Mesendoderm (in vitro differentiated cells): Measurements from ENCODE around the gene WDR64.
"Not testable (repeated sequence)": the region's sequence is repeated elsewhere in the genome, so short reads cannot be mapped to it uniquely, and the experiment has no call there.

ENCODE experiments used
- DNase-seq: peaks from one replicate; pipeline ENCODE4 v3.0.0; 2013
- H2AK5ac ChIP-seq: 2 replicates; pipeline ENCODE4 v1.6.1; 2013; ENCODE audit warnings: low read length, inconsistent platforms
- H2BK120ac ChIP-seq: 2 replicates; pipeline ENCODE4 v1.6.1; 2013; ENCODE audit warnings: low read depth, mild to moderate bottlenecking, low read length, moderate library complexity, mixed read lengths
- H2BK15ac ChIP-seq: replicated peaks from 2 replicates; pipeline ENCODE4 v1.6.1; 2013; ENCODE audit warnings: low read depth, mild to moderate bottlenecking, moderate library complexity
- H2BK5ac ChIP-seq: 2 replicates; pipeline ENCODE4 v1.6.1; 2013; ENCODE audit warnings: low read length, inconsistent platforms
- H3K18ac ChIP-seq: 2 replicates; pipeline ENCODE4 v1.6.1; 2013; ENCODE audit warnings: mild to moderate bottlenecking, low read length, mixed read lengths
- H3K23ac ChIP-seq: one replicate; pipeline ENCODE4 v1.6.1; 2013; ENCODE audit warnings: low read length
- H3K27ac ChIP-seq: 2 replicates; pipeline ENCODE4 v1.5.1; 2013; ENCODE audit warnings: low read depth, mild to moderate bottlenecking, inconsistent platforms, low read length, moderate library complexity
- H3K27me3 ChIP-seq: 2 replicates; pipeline ENCODE4 v1.6.1; 2013; ENCODE audit warnings: low read length, control low read depth, mild to moderate bottlenecking, inconsistent platforms; ENCODE audit not compliant: insufficient read depth, poor library complexity
- H3K36me3 ChIP-seq: 2 replicates; pipeline ENCODE4 v1.6.1; 2013; ENCODE audit warnings: low read length, inconsistent platforms; ENCODE audit not compliant: control insufficient read depth, insufficient read depth
- H3K4ac ChIP-seq: one replicate; pipeline ENCODE4 v1.6.1; 2013; ENCODE audit warnings: low read depth, mild to moderate bottlenecking, low read length, moderate library complexity
- H3K4me1 ChIP-seq: 2 replicates; pipeline ENCODE4 v1.6.1; 2013; ENCODE audit warnings: low read depth, low read length, inconsistent platforms; ENCODE audit not compliant: control insufficient read depth
- H3K4me2 ChIP-seq: 2 replicates; pipeline ENCODE4 v1.6.1; 2013; ENCODE audit warnings: low read length
- H3K4me3 ChIP-seq: 2 replicates; pipeline ENCODE4 v1.5.1; 2013; ENCODE audit warnings: mild to moderate bottlenecking, low read length
- H3K56ac ChIP-seq: one replicate; pipeline ENCODE4 v1.6.1; 2013; ENCODE audit warnings: low read length
- H3K79me1 ChIP-seq: 2 replicates; pipeline ENCODE4 v1.6.1; 2013; ENCODE audit warnings: low read length, inconsistent platforms
- H3K79me2 ChIP-seq: 2 replicates; pipeline ENCODE4 v1.6.1; 2013; ENCODE audit warnings: mild to moderate bottlenecking, low read length; ENCODE audit not compliant: control insufficient read depth, insufficient read depth
- H3K9ac ChIP-seq: 2 replicates; pipeline ENCODE4 v1.6.1; 2013; ENCODE audit warnings: low read length, inconsistent platforms
- H4K5ac ChIP-seq: one replicate; pipeline ENCODE4 v1.6.1; 2013; ENCODE audit warnings: low read length
- H4K8ac ChIP-seq: one replicate; pipeline ENCODE4 v1.6.1; 2013; ENCODE audit warnings: low read depth, mild to moderate bottlenecking, control low read depth, low read length, moderate library complexity
- WGBS: extraction: QIAGEN DNeasy Blood & Tissue Kit; methylation state at CpG from one replicate; pipeline ENCODE4 v1.1.7; 2013; ENCODE audit warnings: low lambda C conversion rate, missing lambda C conversion rate; ENCODE audit not compliant: insufficient coverage; ENCODE audit errors: extremely low coverage; 5-methylcytosine and 5-hydroxymethylcytosine counted together

The WDR64 gene

GRCh38 chr1:241733899-241734298, 81.8 kb downstream of the WDR64 start:
- Histone ChIP-seq H2BK5ac (no peak overlapping the region), H4K5ac (no peak overlapping the region), H3K36me3 (no peaks in the 10 kb centered on the region), H3K56ac (no peak overlapping the region), H3K9ac (no peak overlapping the region), H3K4me2 (no peak overlapping the region), H4K8ac (no peak overlapping the region), H3K79me1 (no peaks in the 10 kb centered on the region), H3K18ac (no peak overlapping the region), H2AK5ac (no peak overlapping the region), H3K4me3 (no peak overlapping the region), H3K23ac (no peak overlapping the region), H2BK15ac (no peak overlapping the region), H3K27ac (no peak overlapping the region), H3K79me2 (no peaks in the 10 kb centered on the region), H3K27me3 (no peaks in the 10 kb centered on the region), H3K4ac (no peak overlapping the region), H3K4me1 (no peaks in the 10 kb centered on the region), H2BK120ac (no peak overlapping the region)
- WGBS = no CpG with 5 or more reads among the region's 2 CpGs
- DNase-seq = peak; percentile 48

DNA sequence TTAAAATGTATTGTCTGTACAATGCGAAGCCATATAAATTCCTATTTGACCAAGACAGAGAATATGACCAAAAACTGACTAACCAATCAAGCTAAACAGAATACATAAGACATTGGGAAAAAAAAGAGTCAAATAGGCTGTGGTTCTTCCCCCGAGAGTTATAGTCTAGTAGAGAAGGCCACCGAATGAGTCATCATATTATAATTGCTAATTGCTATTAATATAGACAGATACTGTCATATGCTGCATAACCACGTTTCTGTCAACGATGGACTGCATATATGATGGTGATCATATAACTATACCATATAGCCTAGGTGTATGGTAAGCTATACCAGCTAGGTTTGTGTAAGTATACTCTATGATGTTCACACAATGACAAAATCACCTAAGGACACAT, 82.5 kb downstream of the WDR64 start:
- Histone ChIP-seq H3K18ac (no peak overlapping the region), H4K5ac (no peak overlapping the region), H4K8ac (no peak overlapping the region), H3K27ac (no peak overlapping the region), H3K4me2 (no peak overlapping the region), H2BK15ac (no peak overlapping the region), H2BK5ac (no peak overlapping the region), H3K9ac (no peak overlapping the region), H3K36me3 (no peaks in the 10 kb centered on the region), H3K27me3 (no peaks in the 10 kb centered on the region), H3K4me1 (no peaks in the 10 kb centered on the region), H3K4me3 (no peak overlapping the region), H3K79me2 (no peaks in the 10 kb centered on the region), H3K23ac (no peak overlapping the region), H2AK5ac (no peak overlapping the region), H3K56ac (no peak overlapping the region), H3K4ac (no peak overlapping the region), H3K79me1 (no peaks in the 10 kb centered on the region), H2BK120ac (no peak overlapping the region)
- DNase-seq = no peak
- no CpG with 5 or more reads among the region's 5 CpGs for WGBS

DNA sequence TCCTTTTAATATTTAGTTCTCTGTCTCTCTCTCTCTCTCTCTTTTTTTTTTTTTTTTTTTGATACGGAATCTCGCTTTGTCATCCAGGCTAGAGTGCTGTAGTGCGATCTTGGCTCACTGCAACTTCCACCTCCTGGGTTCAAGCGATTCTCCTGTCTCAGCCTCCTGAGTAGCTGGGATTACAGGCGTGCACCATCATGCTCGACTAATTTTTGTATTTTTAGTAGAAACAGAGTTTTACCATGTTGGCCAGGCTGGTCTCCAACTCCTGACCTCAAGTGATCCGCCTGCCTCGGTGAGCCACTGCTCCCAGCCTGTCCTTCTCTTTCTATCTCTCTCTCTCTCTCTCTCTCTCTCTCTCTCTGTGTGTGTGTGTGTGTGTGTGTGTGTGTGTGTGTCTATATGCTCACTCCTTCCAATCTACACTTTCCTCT, 83.4 kb downstream of the WDR64 start:
- no CpG with 5 or more reads among the region's 8 CpGs for WGBS
- not testable (repeated sequence) for H2AK5ac ChIP-seq

GRCh38 chr1:241736387-241736786, 84.3 kb downstream of the WDR64 start:
- Histone ChIP-seq H3K4me2 (no peak overlapping the region), H3K4me1 (no peaks in the 10 kb centered on the region), H3K27me3 (no peaks in the 10 kb centered on the region), H2BK5ac (no peak overlapping the region), H3K79me1 (no peaks in the 10 kb centered on the region), H3K56ac (no peak overlapping the region), H2BK15ac (no peak overlapping the region), H3K4me3 (no peak overlapping the region), H3K9ac (no peak overlapping the region), H2AK5ac (no peak overlapping the region), H3K36me3 (no peaks in the 10 kb centered on the region), H3K18ac (no peak overlapping the region), H4K8ac (no peak overlapping the region), H3K79me2 (no peaks in the 10 kb centered on the region), H4K5ac (no peak overlapping the region), H3K23ac (no peak overlapping the region), H3K27ac (no peak overlapping the region), H3K4ac (no peak overlapping the region), H2BK120ac (no peak overlapping the region)
- no CpG with 5 or more reads among the region's 3 CpGs for WGBS
- DNase-seq = no peak

More for the DNA sequence above, 83.4 kb downstream of the WDR64 start:
- not testable (repeated sequence) for H3K79me2 ChIP-seq, H4K8ac ChIP-seq, H2BK15ac ChIP-seq, H2BK5ac ChIP-seq, H3K36me3 ChIP-seq, H3K18ac ChIP-seq, H2BK120ac ChIP-seq, H3K56ac ChIP-seq, H3K4me3 ChIP-seq, H4K5ac ChIP-seq, H3K9ac ChIP-seq, H3K23ac ChIP-seq, H3K4ac ChIP-seq, H3K4me1 ChIP-seq, H3K79me1 ChIP-seq, H3K27me3 ChIP-seq, H3K27ac ChIP-seq, DNase-seq, H3K4me2 ChIP-seq

GRCh38 chr1:241738284-241739078, 86.4 kb downstream of the WDR64 start:
- Histone ChIP-seq H3K4me1 (no peaks in the 10 kb centered on the region), H3K27ac (no peak overlapping the region)
- WGBS = no CpG with 5 or more reads among the region's 8 CpGs

GRCh38 chr1:241742084-241742483, 90.0 kb downstream of the WDR64 start:
- no CpG with 5 or more reads among the region's 4 CpGs for WGBS
- H3K18ac ChIP-seq = no peak overlapping the region

More at GRCh38 chr1:241738284-241739078, 86.4 kb downstream of the WDR64 start:
- Histone ChIP-seq H3K4ac (no peak overlapping the region), H3K36me3 (no peaks in the 10 kb centered on the region), H2AK5ac (no peak overlapping the region), H3K4me3 (no peak overlapping the region), H2BK120ac (no peak overlapping the region), H3K79me2 (no peaks in the 10 kb centered on the region), H3K79me1 (no peaks in the 10 kb centered on the region), H3K27me3 (no peaks in the 10 kb centered on the region), H4K5ac (no peak overlapping the region), H3K9ac (no peak overlapping the region), H3K56ac (no peak overlapping the region), H4K8ac (no peak overlapping the region), H2BK15ac (no peak overlapping the region), H3K4me2 (no peak overlapping the region), H3K18ac (no peak overlapping the region), H3K23ac (no peak overlapping the region), H2BK5ac (no peak overlapping the region)
- no peak for DNase-seq

More at GRCh38 chr1:241742084-241742483, 90.0 kb downstream of the WDR64 start:
- Histone ChIP-seq H3K4me2 (no peak overlapping the region), H4K5ac (no peak overlapping the region), H3K27ac (no peak overlapping the region), H3K27me3 (no peaks in the 10 kb centered on the region), H3K23ac (no peak overlapping the region), H4K8ac (no peak overlapping the region), H3K4ac (no peak overlapping the region), H3K36me3 (no peaks in the 10 kb centered on the region), H3K4me3 (no peak overlapping the region), H2BK120ac (no peak overlapping the region), H2BK15ac (no peak overlapping the region), H3K4me1 (no peaks in the 10 kb centered on the region), H3K79me2 (no peaks in the 10 kb centered on the region), H2BK5ac (no peak overlapping the region), H3K79me1 (no peaks in the 10 kb centered on the region), H3K9ac (no peak overlapping the region), H3K56ac (no peak overlapping the region), H2AK5ac (no peak overlapping the region)
- no peak for DNase-seq
